HG02970 (cell line): ENCODE measurements around the gene THG1L.

ENCODE experiments used
- ATAC-seq: cut with Tn5 transposase; IDR thresholded peaks from one replicate; pipeline ENCODE4 v1.9.1; 2021; ENCODE audit warnings: mild to moderate bottlenecking, moderate library complexity, moderate number of reproducible peaks; ENCODE audit not compliant: unreplicated experiment, low FRiP score

Gene THG1L

DNA sequence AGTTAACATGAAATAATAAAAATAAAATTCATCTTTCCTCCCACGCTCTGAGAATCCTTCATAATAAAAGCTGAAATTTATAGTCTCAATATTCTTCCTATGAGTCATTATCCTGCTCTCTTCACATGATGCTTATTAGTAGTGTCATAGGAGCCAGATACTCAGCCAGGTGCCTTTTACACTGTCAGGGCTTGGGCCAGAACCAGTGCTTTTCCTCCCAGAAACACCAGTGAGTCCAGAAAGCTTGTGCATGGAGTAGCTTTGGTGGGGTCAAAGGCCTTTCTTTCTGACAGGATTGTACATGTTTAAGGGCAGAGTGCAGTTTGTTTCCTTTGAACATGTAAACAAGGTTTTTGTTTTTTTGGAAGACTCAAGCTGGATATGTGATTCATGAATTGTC is 19.1 kb downstream of the THG1L start:
- ATAC-seq, result no peak

DNA sequence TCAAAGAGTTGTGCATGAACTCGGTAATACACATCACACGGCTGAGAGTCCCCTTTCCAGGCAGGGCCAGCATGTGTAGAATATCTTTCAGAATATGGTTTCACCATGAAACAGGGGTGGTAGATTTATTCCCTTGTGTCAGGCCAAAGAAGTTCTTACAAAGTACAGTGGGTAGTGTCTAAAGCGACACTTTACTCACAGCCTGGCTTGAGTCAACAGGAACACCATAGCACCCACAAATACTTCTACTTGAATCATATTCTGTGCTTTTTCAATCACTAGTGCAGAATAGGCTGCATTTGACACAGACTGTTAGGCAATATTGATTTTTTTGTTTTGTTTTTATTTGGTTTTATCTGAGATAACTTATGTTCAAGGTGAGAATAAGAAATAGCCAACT is 24.9 kb downstream of the THG1L start:
- ATAC-seq, result no peak

DNA sequence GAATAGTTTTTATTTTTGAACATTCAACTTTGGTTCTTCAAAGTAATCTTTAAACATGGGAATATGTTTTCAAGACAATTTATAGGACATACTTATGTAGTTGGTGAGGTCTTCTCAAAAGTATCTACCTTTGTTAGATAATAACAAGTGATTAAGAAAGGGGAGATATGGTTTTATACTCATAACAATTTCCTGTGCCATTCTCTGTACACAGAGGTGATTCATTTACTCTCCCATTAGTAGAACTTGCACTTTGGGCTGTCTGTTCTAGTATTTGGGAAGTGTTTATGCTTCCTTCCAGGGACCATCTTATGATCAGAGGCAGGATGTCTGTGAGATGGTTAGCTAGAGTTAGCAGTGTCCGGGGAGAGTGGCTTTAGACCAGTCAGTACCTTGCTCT is 27.5 kb downstream of the THG1L start:
- ATAC-seq, result no peak

DNA sequence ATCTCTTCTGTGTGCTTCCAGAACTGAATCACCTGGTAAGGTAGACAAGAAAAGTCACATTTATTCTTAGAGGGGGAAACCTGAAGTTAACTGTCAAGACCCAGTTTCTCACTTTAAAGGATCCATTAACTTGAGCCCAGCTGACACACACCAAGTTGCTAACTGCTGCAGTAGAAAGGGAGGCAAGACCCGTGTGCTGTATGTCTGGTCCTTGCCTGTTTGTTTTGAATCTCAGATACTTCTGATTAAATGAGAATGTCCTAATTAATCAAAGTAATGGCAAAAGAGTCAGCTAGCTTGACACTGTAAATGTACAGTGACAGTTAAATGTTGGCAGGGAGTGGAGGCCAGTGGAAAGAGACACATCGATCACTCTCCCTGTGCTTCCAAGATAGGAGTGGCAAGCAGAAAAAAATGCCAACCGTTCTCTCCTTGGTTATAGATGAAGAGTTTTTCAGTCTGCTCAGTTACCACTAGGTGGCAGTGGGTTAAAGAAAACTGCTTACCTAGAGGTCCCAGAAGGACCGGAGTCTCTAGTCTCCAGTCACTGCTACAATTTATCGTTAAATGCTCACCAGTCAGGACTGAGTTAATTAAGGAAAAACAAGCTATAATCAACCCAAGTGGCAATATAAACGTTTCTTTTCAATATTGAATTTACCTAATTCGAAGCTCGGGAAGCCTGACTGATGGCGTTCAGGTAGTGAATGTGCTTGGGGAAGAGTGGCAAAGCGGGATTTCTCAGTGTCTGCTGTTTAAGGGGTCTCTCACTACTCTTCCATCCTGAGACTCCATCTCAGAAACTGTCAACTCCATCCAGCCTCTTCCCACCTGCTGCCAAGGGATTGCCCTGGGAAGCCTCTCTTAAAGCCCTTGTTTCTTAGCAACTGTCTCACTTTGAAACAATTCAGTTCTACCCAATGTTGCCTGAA is 30.7 kb downstream of the THG1L start:
- ATAC-seq, result no peak

DNA sequence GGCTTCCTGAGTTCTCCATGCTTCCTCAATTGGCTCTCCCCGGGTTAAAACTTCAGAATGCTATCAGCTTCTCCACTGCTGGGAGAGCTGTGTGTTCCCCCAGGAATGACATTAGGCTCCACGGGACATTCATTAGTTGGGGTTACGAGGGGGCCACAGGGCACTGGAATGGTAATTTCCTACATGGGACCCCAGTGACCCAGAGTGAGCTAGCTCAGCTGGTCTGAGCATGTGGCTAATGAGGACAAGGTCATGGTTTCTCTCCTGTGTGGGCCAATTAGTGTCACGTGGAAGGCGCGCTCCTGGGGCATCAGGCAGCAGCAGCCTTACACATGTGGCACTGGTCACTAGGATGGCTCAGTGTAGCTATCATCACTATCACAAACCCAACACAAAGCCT is 33.3 kb downstream of the THG1L start:
- no peak for ATAC-seq

DNA sequence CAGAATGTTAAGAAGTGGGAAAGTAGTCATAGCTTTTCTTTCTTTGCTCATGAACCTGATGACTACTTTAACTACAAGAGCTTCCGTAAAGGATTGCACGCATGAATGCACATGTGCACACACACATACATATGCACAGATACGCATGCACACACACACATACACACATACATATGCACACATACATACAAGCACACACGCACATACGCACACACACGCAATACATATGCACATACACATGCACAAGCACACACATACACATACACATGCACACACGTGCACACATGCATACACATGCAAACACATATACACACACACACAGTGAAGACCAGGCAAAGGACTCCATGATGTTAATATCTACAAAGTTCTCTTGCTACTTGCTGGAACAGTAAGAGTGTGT is 35.2 kb downstream of the THG1L start:
- no peak for ATAC-seq

DNA sequence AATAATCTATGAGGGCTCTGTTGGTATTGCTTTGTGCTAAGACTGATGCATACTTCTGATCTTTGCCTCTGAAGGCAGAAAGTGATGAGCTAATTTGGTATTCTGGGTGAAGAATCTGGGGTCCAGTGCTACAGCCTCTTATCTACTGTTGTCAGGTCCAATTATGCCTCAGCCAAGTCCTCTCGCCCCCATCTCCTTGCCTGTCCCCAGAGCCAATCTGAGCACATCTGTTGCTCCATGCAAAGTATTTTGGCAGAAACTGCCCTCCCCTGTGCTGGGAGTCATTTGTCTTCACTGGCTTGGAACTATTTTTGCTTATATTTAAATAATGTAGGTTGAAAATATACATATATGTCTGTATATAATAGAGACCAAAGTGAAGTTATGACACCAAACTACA is 35.7 kb downstream of the THG1L start:
- ATAC-seq, result no peak

DNA sequence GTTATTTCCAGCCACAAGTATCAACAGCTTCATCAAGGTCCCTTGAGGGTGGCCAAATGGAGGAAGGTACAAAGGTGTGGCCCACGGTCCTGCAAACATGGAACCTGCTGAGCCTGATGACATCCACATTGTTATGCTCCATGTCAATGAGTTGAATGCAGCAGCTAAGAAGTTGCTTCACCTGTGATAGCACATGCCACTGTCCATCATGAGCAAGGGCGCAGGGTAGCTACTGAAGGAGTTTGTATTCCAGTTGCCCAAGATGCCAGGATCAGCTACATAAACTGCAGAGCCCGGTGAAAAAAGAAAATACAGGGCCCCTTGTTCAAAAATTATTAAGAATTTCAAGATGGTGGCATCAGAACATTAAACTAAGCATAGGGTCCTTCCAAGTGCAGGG is 36.5 kb downstream of the THG1L start:
- ATAC-seq, result no peak

DNA sequence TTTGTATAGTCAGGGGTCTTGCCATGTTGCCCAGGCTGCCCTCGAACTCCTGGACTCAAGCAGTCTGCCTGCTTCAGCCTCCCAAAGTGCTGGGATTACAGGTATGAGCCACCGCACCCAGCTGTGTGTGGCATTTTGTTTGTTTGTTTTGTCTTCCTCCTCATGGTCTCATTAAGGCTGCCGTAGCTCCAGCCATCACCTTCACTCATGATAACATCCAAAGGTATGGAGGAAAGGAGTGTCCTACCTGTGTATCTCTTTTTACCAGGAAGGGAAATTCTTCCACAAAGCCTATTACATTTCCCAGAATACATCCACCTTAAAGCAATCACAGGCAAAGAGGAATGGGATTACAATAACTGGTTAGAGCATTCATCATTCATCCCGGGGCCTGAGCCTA is 39.4 kb downstream of the THG1L start:
- ATAC-seq, result no peak

DNA sequence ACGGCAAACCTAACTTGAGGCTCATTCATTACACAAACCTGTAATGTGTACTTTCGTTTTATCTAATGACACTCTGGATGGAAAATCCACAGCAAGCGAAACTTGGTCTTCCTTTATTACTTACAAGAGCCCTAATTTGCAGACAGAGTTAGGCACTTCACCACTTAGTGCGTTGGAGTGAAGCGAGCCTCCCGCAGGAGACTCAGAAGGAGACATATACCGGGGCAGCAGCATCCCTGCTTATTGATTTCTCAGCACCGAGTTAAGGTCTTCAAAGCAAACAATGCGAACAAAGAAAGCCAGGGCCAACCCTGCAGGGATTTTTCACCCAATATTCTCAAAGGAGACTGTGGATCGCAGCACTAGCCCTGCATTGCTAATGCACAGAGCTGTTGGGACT is 40.9 kb downstream of the THG1L start:
- no peak for ATAC-seq

DNA sequence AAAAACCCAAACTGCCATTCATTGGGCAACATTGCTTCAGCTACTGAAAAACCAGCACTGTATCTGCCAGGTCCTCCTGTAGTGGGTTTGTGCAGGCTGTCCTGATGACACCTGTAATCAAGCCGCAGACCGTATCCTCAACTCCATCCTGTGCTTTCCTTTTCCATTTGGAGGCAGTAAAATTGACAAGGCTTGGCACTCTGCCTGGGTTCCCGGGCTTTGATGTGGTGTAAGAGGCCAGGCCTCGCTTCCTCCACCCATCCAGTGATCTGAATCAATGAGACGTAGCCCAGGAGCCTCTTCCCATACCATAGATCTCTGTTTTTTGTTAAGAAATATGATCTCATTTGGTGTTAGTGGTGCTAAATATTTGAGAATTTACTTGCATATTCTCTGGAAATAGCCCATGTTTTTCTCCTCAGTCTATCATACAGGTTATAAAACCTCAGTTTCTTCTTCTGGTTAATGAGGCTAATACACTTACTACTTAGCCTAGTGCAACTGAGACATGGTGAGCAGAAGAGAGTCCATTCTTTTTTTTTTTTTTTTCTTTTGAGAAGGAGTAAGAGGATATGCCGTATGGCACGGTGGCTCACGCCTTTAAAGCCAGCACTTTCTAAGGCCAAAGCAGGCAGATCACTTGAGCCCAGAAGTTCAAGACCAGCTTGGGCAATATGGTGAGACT is 47.0 kb downstream of the THG1L start:
- no peak for ATAC-seq

DNA sequence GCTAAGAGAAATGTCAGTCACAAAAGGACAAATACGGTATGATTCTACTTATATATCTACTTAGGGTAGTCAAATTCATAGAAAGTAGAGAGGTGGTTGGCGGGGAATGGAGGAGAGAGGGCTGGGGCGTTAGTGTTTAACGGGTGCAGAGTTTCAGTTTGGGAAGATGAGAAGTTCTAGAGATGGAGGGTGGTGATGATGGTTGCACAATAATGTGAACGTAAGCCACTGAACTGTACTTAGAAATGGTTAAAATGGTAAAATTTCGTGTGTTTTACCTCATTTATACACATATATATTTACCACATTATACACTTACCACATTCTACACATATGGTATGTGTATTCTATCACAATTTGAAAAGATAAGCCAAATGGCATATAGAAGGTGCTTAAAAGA is 48.0 kb downstream of the THG1L start:
- no peak for ATAC-seq

DNA sequence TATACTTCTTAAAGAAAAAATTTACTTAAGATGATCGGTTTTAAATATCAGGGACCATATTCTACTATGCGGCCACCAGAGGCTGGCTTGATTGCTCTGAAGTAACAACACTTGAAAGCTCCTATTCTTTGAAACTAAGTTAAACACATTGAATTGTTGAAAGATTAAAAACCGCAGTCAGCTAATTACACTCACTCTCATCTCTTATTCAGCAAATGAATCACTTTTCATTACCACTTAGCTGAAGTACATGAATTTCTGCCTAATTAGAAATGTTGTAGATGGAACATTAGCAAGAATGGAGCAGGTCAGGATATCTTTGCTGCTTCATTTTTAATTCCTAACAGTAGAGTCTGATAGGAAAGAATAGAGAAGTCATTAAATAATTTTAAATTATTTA is 54.6 kb downstream of the THG1L start:
- no peak for ATAC-seq
